ENCODE measurements around the gene KCTD3. TPM values are rescaled to one million over a fixed set of nuclear protein-coding genes. Genes with fewer than 3 reads are reported as not detected.

KCTD3 gene
- total and polyA plus RNA-seq, 2 experiments from 2014 or later, result 36.7 to 61.2 TPM

- H3K9me3 ChIP-seq (ENCODE audit: low read depth), result no peaks in the 10 kb centered on the region
- H3K79me2 ChIP-seq, result peaks cover 12% of the 10 kb centered on the region
- H3K36me3 ChIP-seq (replicated peaks; ENCODE audit: insufficient read depth, low read depth), result no peaks in the 10 kb centered on the region
- DNase-seq (ENCODE audit: low spot score), result peak; percentile 30
- no peak overlapping the region for H3K4me3 ChIP-seq
- peak overlapping the region; percentile 2 for H3K27ac ChIP-seq
- H2AFZ ChIP-seq, result no peak overlapping the region
- H3K27me3 ChIP-seq, result no peaks in the 10 kb centered on the region
- H4K20me1 ChIP-seq (ENCODE audit: insufficient read depth, poor library complexity, severe bottlenecking), result no peaks in the 10 kb centered on the region
- TF ChIP-seq EZH2phosphoT487 (IDR thresholded peaks at IDR 0.05; ENCODE audit: low read depth, severe bottlenecking, unreplicated experiment), result no peak
- TF ChIP-seq EZH2 (IDR thresholded peaks at IDR 0.05; ENCODE audit: borderline replicate concordance), result no peak
- TF ChIP-seq CTCF (IDR thresholded peaks at IDR 0.05; ENCODE audit: poor library complexity), result no peak
- no peaks in the 10 kb centered on the region for H3K9me2 ChIP-seq (replicated peaks; ENCODE audit: insufficient read depth)
- no peak overlapping the region for H3K4me2 ChIP-seq
- H3K4me1 ChIP-seq (ENCODE audit: insufficient read depth), result peaks cover 33% of the 10 kb centered on the region
- 73% methylated on average over 3 of the region's 3 CpGs for WGBS (ENCODE audit: low lambda C conversion rate, missing lambda C conversion rate)
These were observed 32.4 kb downstream of the KCTD3 start for GRCh38 chr1:215599418-215600074.

- Histone ChIP-seq H3K79me2 (peaks cover 8% of the 10 kb centered on the region), H3K27me3 (no peaks in the 10 kb centered on the region), H3K9me3 (ENCODE audit: low read depth) (no peaks in the 10 kb centered on the region), H3K9me2 (replicated peaks; ENCODE audit: insufficient read depth) (no peaks in the 10 kb centered on the region), H3K4me3 (no peak overlapping the region), H4K20me1 (ENCODE audit: insufficient read depth, poor library complexity, severe bottlenecking) (no peaks in the 10 kb centered on the region), H3K4me2 (no peak overlapping the region), H3K36me3 (replicated peaks; ENCODE audit: insufficient read depth, low read depth) (no peaks in the 10 kb centered on the region), H3K4me1 (ENCODE audit: insufficient read depth) (peaks cover 30% of the 10 kb centered on the region), H3K27ac (peak overlapping the region; percentile 33), H2AFZ (no peak overlapping the region)
- TF ChIP-seq EZH2 (IDR thresholded peaks at IDR 0.05; ENCODE audit: borderline replicate concordance) (no peak), EZH2phosphoT487 (IDR thresholded peaks at IDR 0.05; ENCODE audit: low read depth, severe bottlenecking, unreplicated experiment) (no peak), CTCF (IDR thresholded peaks at IDR 0.05; ENCODE audit: poor library complexity) (no peak)
- DNase-seq (ENCODE audit: low spot score), result no peak
These were observed 33.2 kb downstream of the KCTD3 start for GRCh38 chr1:215600258-215600792.

GRCh38 chr1:215600867-215601266 is 33.8 kb downstream of the KCTD3 start:
- Histone ChIP-seq H3K27ac (no peak overlapping the region), H3K4me2 (no peak overlapping the region), H3K79me2 (peaks cover 3% of the 10 kb centered on the region), H3K27me3 (no peaks in the 10 kb centered on the region), H3K9me3 (ENCODE audit: low read depth) (no peaks in the 10 kb centered on the region), H2AFZ (no peak overlapping the region), H3K4me3 (no peak overlapping the region), H4K20me1 (ENCODE audit: insufficient read depth, poor library complexity, severe bottlenecking) (no peaks in the 10 kb centered on the region), H3K4me1 (ENCODE audit: insufficient read depth) (peaks cover 25% of the 10 kb centered on the region), H3K9me2 (replicated peaks; ENCODE audit: insufficient read depth) (no peaks in the 10 kb centered on the region), H3K36me3 (replicated peaks; ENCODE audit: insufficient read depth, low read depth) (no peaks in the 10 kb centered on the region)
- DNase-seq (ENCODE audit: low spot score), result no peak
- no peak for TF ChIP-seq EZH2 (IDR thresholded peaks at IDR 0.05; ENCODE audit: borderline replicate concordance)
- no peak for TF ChIP-seq EZH2phosphoT487 (IDR thresholded peaks at IDR 0.05; ENCODE audit: low read depth, severe bottlenecking, unreplicated experiment)
- no peak for TF ChIP-seq CTCF (IDR thresholded peaks at IDR 0.05; ENCODE audit: poor library complexity)
- WGBS (ENCODE audit: low lambda C conversion rate, missing lambda C conversion rate), result 94% methylated on average over 10 of the region's 10 CpGs
